HFFc6 (cell line): Measurements from ENCODE around the gene SWAP70. TPM values are rescaled to one million over a fixed set of nuclear protein-coding genes. Genes with fewer than 3 reads are reported as not detected.

Experiments used
- DNase-seq: peaks from one replicate; pipeline ENCODE4 v3.0.0-alpha.2; 2018
- H3K27ac Mint-ChIP-seq: 2 replicates; pipeline ENCODE4 v1.8.0; 2020; ENCODE audit warnings: mild to moderate bottlenecking, mixed read lengths
- H3K27me3 Mint-ChIP-seq: 2 replicates; pipeline ENCODE4 v1.8.0; 2021; ENCODE audit warnings: mild to moderate bottlenecking, moderate library complexity, mixed read lengths; ENCODE audit not compliant: insufficient read depth
- H3K36me3 Mint-ChIP-seq: 2 replicates; pipeline ENCODE4 v1.8.0; 2021; ENCODE audit warnings: low read depth, mixed read lengths
- H3K4me1 Mint-ChIP-seq: 2 replicates; pipeline ENCODE4 v1.8.0; 2020; ENCODE audit warnings: low read depth, mixed read lengths
- H3K4me3 Mint-ChIP-seq: 2 replicates; pipeline ENCODE4 v1.8.0; 2020; ENCODE audit warnings: mild to moderate bottlenecking, moderate library complexity, mixed read lengths
- H3K9me3 Mint-ChIP-seq: 2 replicates; pipeline ENCODE4 v1.8.0; 2020; ENCODE audit warnings: mild to moderate bottlenecking, mixed read lengths
- CTCF ChIP-seq: fragments of 200-600 bp; sonication (generic); IDR thresholded peaks from 2 replicates; pipeline ENCODE4 v1.5.0; 2021; ENCODE audit warnings: antibody characterized with exemption, mild to moderate bottlenecking
- total RNA-seq, 6 experiments: library from RNA; stranded (reverse); fragmentation: NEBNext Ultra II Directional; extraction: Animal tissue kit (Norgen Biotek cat#: 25700); gene quantifications; 2 replicates in 1 of 6; 3 replicates in 5 of 6; pipeline ENCODE4 v1.2.3, GENCODE V29; 2021

The SWAP70 gene
- total RNA-seq, 6 experiments from 2014 or later = 32.0 to 44.6 (median 37.0) TPM

DNA sequence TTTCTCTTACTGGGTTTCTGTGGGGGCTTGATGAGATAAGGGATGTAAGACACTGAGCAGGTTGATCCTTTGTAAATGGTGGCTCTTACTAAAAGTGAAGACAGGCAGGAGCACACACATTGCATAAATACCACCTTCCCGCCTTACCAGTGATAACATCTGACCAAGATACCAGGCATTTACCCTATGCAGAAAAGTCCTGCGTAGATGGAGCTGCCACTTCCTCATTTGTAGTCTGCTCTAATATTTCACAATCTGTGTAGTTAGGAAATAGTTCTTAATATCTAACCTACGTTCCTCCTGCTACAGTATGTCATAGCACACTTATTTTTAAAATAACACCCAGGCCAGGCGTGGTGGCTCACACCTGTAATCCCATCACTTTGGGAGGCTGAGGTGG, 23.9 kb upstream of the SWAP70 start:
- Mint-ChIP-seq H3K27me3 (peaks cover 1% of the 10 kb centered on the region; the same call in 1 of the 2 replicates), H3K4me3 (no peak overlapping the region), H3K9me3 (no peaks in the 10 kb centered on the region), H3K36me3 (no peaks in the 10 kb centered on the region), H3K4me1 (no peaks in the 10 kb centered on the region), H3K27ac (no peak overlapping the region)
- DNase-seq = no peak
- TF ChIP-seq CTCF = no peak

DNA sequence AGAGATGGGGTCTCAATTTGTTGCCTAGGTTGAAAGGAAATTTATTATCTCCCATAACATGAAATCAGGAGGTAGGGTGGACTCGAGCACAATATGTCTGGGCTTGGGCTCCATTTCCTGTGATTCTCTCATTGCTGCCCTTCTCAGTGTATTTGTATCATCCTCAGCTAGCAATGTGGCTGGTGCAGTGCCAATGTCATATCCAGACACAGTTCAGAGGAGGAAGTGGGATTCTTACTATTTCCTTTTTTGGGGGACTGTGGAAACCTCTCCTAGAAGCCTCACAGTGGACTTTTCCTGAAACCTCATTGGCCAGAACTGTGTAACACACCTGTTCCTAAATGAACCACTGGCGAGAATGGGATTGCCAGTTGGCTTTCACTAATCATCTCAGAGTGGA, 21.0 kb upstream of the SWAP70 start:
- no peak for DNase-seq
- Mint-ChIP-seq H3K9me3 (no peaks in the 10 kb centered on the region), H3K27me3 (peaks cover 2% of the 10 kb centered on the region; the same call in 1 of the 2 replicates), H3K36me3 (0 out of 2 replicates have a peak, but pooled peaks cover 4% of the 10 kb centered on the region), H3K4me3 (no peak overlapping the region), H3K27ac (no peak overlapping the region), H3K4me1 (no peaks in the 10 kb centered on the region)
- no peak for TF ChIP-seq CTCF

GRCh38 chr11:9643751-9644150, 20.1 kb upstream of the SWAP70 start:
- H3K9me3 Mint-ChIP-seq = no peaks in the 10 kb centered on the region; the same call in 1 of the 2 replicates
- TF ChIP-seq CTCF = no peak
- H3K27me3 Mint-ChIP-seq = peaks cover 2% of the 10 kb centered on the region; the same call in 1 of the 2 replicates
- 0 out of 2 replicates have a peak, but pooled peaks cover 4% of the 10 kb centered on the region for H3K36me3 Mint-ChIP-seq
- H3K4me1 Mint-ChIP-seq = no peaks in the 10 kb centered on the region
- no peak overlapping the region for H3K27ac Mint-ChIP-seq
- no peak for DNase-seq
- H3K4me3 Mint-ChIP-seq = no peak overlapping the region

GRCh38 chr11:9645881-9646280, 18.0 kb upstream of the SWAP70 start:
- TF ChIP-seq CTCF = no peak
- DNase-seq = no peak
- Mint-ChIP-seq H3K36me3 (0 out of 2 replicates have a peak, but pooled peaks cover 4% of the 10 kb centered on the region), H3K9me3 (no peaks in the 10 kb centered on the region; the same call in 1 of the 2 replicates), H3K4me1 (no peaks in the 10 kb centered on the region), H3K27ac (no peak overlapping the region), H3K27me3 (peaks cover 2% of the 10 kb centered on the region; the same call in 1 of the 2 replicates), H3K4me3 (no peak overlapping the region)

DNA sequence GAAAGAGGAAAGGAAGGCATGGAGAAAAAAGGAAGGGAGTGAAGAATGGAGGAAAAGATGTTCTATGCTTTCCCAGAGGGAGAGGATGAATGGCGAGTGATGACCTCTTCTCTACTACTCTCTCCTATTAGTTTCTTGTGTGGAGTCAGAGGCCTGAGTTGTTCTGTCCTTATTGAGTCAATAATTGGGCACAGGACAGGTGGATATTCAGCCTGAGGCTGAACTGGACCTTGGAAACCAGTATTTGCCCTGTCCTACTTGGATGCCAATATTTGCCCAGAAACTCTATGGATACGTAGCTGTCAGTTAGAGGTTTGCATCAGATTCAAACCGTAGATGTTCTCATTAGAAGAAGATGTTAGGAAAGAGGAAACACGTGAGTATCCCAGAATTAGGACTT, 17.6 kb upstream of the SWAP70 start:
- Mint-ChIP-seq H3K36me3 (0 out of 2 replicates have a peak, but pooled peaks cover 4% of the 10 kb centered on the region), H3K27ac (no peak overlapping the region), H3K9me3 (no peaks in the 10 kb centered on the region; the same call in 1 of the 2 replicates), H3K4me3 (no peak overlapping the region), H3K27me3 (peaks cover 2% of the 10 kb centered on the region; the same call in 1 of the 2 replicates), H3K4me1 (no peaks in the 10 kb centered on the region)
- DNase-seq = no peak
- TF ChIP-seq CTCF = no peak
